Fibroblast of pulmonary artery (primary cell): ENCODE results near the gene TSACC.

Source experiments
- DNase-seq: peaks from one replicate; pipeline ENCODE4 v3.0.0-alpha.2; 2010; ENCODE audit warnings: low read depth
- H3K4me3 ChIP-seq: replicated peaks from 2 replicates; pipeline ENCODE4 v1.5.1; 2011; ENCODE audit warnings: low read depth, mild to moderate bottlenecking, control low read depth, low read length, moderate library complexity
- CTCF ChIP-seq: IDR thresholded peaks from 2 replicates; pipeline ENCODE4 v1.5.1; 2011; ENCODE audit warnings: mild to moderate bottlenecking, control low read depth, low read length, inconsistent platforms; ENCODE audit errors: missing control alignments

Gene TSACC

GRCh38 chr1:156298852-156299357, 39.4 kb upstream of the TSACC start, which contains the start of gene VHLL:
Gene VHLL, minus strand, starts transcription at chr1:156299307. Its CDS starts 118 bp downstream, at chr1:156299189.
- no peak for TF ChIP-seq CTCF
- DNase-seq: no peak
- no peak within 1 kb of the TSS for H3K4me3 ChIP-seq

- no peak for TF ChIP-seq CTCF
- DNase-seq: no peak
- no peak overlapping the region for H3K4me3 ChIP-seq
Measured at GRCh38 chr1:156303241-156303640, 35.1 kb upstream of the TSACC start.

GRCh38 chr1:156305215-156305614, 33.1 kb upstream of the TSACC start:
- no peak for TF ChIP-seq CTCF
- H3K4me3 ChIP-seq: no peak overlapping the region
- DNase-seq: no peak

- TF ChIP-seq CTCF: no peak
- no peak overlapping the region for H3K4me3 ChIP-seq
- peak; percentile 37 for DNase-seq
Measured at GRCh38 chr1:156308078-156308477, 30.2 kb upstream of the TSACC start.

- H3K4me3 ChIP-seq: no peak overlapping the region
- DNase-seq: peak; percentile 68
- no peak for TF ChIP-seq CTCF
Measured at GRCh38 chr1:156310962-156311361, 27.4 kb upstream of the TSACC start.

GRCh38 chr1:156316909-156317308, 21.4 kb upstream of the TSACC start:
- no peak overlapping the region for H3K4me3 ChIP-seq
- TF ChIP-seq CTCF: no peak
- DNase-seq: no peak

- DNase-seq: peak; percentile 61
- peak; percentile 62 for TF ChIP-seq CTCF
- no peak overlapping the region for H3K4me3 ChIP-seq
Measured at GRCh38 chr1:156319664-156320063, 18.7 kb upstream of the TSACC start.
